ENCODE measurements around the gene TKT. TPM values are rescaled to one million over a fixed set of nuclear protein-coding genes. Genes with fewer than 3 reads are reported as not detected.

Gene TKT
- total and polyA plus RNA-seq, 2 of the 4 experiments (the other 2 are of a cell fraction) = 280 to 349 TPM

DNA sequence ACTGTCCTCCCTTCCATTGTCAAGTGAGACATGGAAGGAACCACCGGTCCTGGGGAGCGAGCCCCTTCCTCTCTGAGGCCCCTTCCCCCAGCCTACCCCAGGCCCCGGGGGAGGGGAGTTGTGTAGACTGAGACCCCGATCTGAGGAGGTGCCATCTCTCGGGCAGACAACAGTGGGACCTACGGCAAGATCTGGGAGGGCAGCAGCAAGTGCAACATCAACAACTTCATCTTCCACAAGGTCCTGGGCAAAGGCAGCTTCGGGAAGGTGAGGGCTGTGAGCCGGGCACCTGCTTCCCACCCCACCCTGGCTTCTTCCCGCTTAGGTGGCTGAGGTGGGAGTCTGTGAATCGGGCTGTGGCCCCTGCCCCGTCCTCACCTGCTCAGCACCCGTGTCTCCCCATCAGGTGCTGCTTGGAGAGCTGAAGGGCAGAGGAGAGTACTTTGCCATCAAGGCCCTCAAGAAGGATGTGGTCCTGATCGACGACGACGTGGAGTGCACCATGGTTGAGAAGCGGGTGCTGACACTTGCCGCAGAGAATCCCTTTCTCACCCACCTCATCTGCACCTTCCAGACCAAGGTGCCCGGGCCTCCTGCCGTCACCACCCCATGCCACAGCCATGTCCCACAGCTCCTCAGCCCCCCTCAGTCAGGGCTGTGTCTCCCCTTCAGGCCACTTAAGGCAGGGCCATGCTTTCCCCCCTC is 69.9 kb downstream of the TKT start:
- POLR2A ChIA-PET (ENCODE audit: unreplicated experiment) = no interaction called here
- BruUV-seq (replicated peaks) = no TSS peak
- no peak for DNase-seq
- TF ChIP-seq MAZ (IDR thresholded peaks at IDR 0.05; ENCODE audit: borderline replicate concordance, low read depth, low read length) = no peak
- no peak for TF ChIP-seq ELK1 (IDR thresholded peaks at IDR 0.05; ENCODE audit: borderline replicate concordance, low read depth, low read length)
- TF ChIP-seq BHLHE40 (IDR thresholded peaks at IDR 0.05; ENCODE audit: low read depth, low read length) = no peak
- no peak for TF ChIP-seq RAD21 (IDR thresholded peaks at IDR 0.05; ENCODE audit: low read length)
- no peak for TF ChIP-seq SMC3 (IDR thresholded peaks at IDR 0.05; ENCODE audit: low read depth, low read length)
- no peak for TF ChIP-seq CTCF (conservative IDR thresholded peaks at IDR 0.05; ENCODE audit: low read depth, low read length)
- TF ChIP-seq CEBPB (IDR thresholded peaks at IDR 0.05; ENCODE audit: low read depth, low read length) = no peak
- TF ChIP-seq POLR2A (IDR thresholded peaks at IDR 0.05; ENCODE audit: low read depth, low read length) = no peak
- TF ChIP-seq MXI1 (IDR thresholded peaks at IDR 0.05; ENCODE audit: borderline replicate concordance, low read depth, low read length) = no peak
- TF ChIP-seq, protein P1, sequence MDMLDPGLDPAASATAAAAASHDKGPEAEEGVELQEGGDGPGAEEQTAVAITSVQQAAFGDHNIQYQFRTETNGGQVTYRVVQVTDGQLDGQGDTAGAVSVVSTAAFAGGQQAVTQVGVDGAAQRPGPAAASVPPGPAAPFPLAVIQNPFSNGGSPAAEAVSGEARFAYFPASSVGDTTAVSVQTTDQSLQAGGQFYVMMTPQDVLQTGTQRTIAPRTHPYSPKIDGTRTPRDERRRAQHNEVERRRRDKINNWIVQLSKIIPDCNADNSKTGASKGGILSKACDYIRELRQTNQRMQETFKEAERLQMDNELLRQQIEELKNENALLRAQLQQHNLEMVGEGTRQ (IDR thresholded peaks at IDR 0.05; ENCODE audit: low read depth, low read length) = no peak
- TF ChIP-seq RCOR1 (IDR thresholded peaks at IDR 0.05; ENCODE audit: insufficient replicate concordance, low read length) = no peak
- no peak for TF ChIP-seq MAFK (IDR thresholded peaks at IDR 0.05; ENCODE audit: low read depth, low read length)
- Histone ChIP-seq H3K9ac (ENCODE audit: low read depth, low read length) (no peak overlapping the region), H2BK15ac (ENCODE audit: low read depth, low read length) (no peak overlapping the region), H2AFZ (replicated peaks; ENCODE audit: low read length, poor library complexity) (no peak overlapping the region), H2BK20ac (ENCODE audit: low read depth, low read length) (no peak overlapping the region), H2AK9ac (replicated peaks; ENCODE audit: low read depth, low read length, poor library complexity) (no peak overlapping the region), H3K4me3 (ENCODE audit: insufficient read depth, low read depth, low read length) (no peak overlapping the region), H3K9me3 (ENCODE audit: control insufficient read depth, insufficient read depth, low read length) (no peaks in the 10 kb centered on the region), H3K4me1 (ENCODE audit: control insufficient read depth, insufficient read depth, low read length) (peaks cover 3% of the 10 kb centered on the region; the same call in 1 of the 2 replicates), H3K79me1 (ENCODE audit: low read depth in 1 of 2, low read length in 2 of 2) (no peaks in the 10 kb centered on the region), H4K20me1 (ENCODE audit: insufficient read depth, low read length) (peaks cover 6% of the 10 kb centered on the region; the same call in 1 of the 2 replicates), H2BK5ac (ENCODE audit: low read depth, low read length, poor library complexity, severe bottlenecking) (no peak overlapping the region), H3K18ac (ENCODE audit: low read depth, low read length) (no peak overlapping the region), H3K36me3 (ENCODE audit: control insufficient read depth, insufficient read depth, low read length) (peaks cover 39% of the 10 kb centered on the region), H3K27ac (ENCODE audit: insufficient read depth, low read length) (no peak overlapping the region), H4K91ac (ENCODE audit: insufficient read depth, low read depth, low read length) (no peak overlapping the region), H4K5ac (ENCODE audit: low read depth, low read length) (no peak overlapping the region), H3K56ac (ENCODE audit: extremely low read depth, insufficient read depth, low read length) (no peak overlapping the region), H3K27me3 (ENCODE audit: control insufficient read depth, insufficient read depth, low read length) (no peaks in the 10 kb centered on the region), H3K9me1 (ENCODE audit: insufficient read depth, low read length) (peaks cover 5% of the 10 kb centered on the region; the same call in 1 of the 2 replicates), H2AK5ac (ENCODE audit: low read depth, low read length) (no peak overlapping the region), H4K8ac (ENCODE audit: low read depth in 2 of 2, low read length in 2 of 2) (no peak overlapping the region), H3K4ac (ENCODE audit: low read depth, low read length) (no peak overlapping the region), H2BK120ac (ENCODE audit: low read depth, low read length) (no peak overlapping the region), H3K4me2 (ENCODE audit: low read depth, low read length) (no peak overlapping the region), H3K23ac (ENCODE audit: low read depth, low read length) (no peak overlapping the region), H3K14ac (replicated peaks; ENCODE audit: low read depth, low read length) (no peak overlapping the region)
- no peak for ATAC-seq (ENCODE audit: low read depth)
- CTCF ChIA-PET = interaction anchor here (0.6 kb wide), 1 partner anchor 131 kb away, joined by 3 read pairs; no protein-coding TSS in a partner anchor
- 100% methylated on average over 1 of the region's 20 CpGs; no CpG with 5 or more reads in 1 of the 2 experiments for WGBS, 2 experiments (ENCODE audit: extremely low coverage in 2 of 2, insufficient read length in 1 of 2)
- intact Hi-C loops (cut with micrococcal nuclease) = no loop called here
- dilution Hi-C loops (cut with HindIII; ENCODE audit: low sequenced_read_pairs, unreplicated experiment) = no loop called here
- in situ Hi-C loops (cut with MboI; ENCODE audit: low sequenced_read_pairs) = no loop called here

Measured in IMR-90 (cell line).